GM19328 (cell line): ENCODE measurements around the gene RALY.
"Not testable (repeated sequence)": the region's sequence is repeated elsewhere in the genome, so short reads cannot be mapped to it uniquely, and the experiment has no call there.

ENCODE experiments used
- ATAC-seq: cut with Tn5 transposase; IDR thresholded peaks from one replicate; pipeline ENCODE4 v1.9.1; 2021; ENCODE audit warnings: mild to moderate bottlenecking, moderate library complexity; ENCODE audit not compliant: unreplicated experiment

The RALY gene

GRCh38 chr20:34131491-34131890 lies 137.8 kb downstream of the RALY start:
- ATAC-seq: no peak

GRCh38 chr20:34132491-34132890 lies 138.8 kb downstream of the RALY start:
- ATAC-seq: not testable (repeated sequence)

- ATAC-seq: not testable (repeated sequence)
These were observed 139.2 kb downstream of the RALY start for GRCh38 chr20:34132943-34133342.

GRCh38 chr20:34133365-34133860 lies 139.7 kb downstream of the RALY start:
- ATAC-seq: not testable (repeated sequence)
